ENCODE measurements around the gene CTDNEP1. TPM values are rescaled to one million over a fixed set of nuclear protein-coding genes. Genes with fewer than 3 reads are reported as not detected.

Gene CTDNEP1
- total RNA-seq, 1 donor from 2014 or later: 141 TPM

DNA sequence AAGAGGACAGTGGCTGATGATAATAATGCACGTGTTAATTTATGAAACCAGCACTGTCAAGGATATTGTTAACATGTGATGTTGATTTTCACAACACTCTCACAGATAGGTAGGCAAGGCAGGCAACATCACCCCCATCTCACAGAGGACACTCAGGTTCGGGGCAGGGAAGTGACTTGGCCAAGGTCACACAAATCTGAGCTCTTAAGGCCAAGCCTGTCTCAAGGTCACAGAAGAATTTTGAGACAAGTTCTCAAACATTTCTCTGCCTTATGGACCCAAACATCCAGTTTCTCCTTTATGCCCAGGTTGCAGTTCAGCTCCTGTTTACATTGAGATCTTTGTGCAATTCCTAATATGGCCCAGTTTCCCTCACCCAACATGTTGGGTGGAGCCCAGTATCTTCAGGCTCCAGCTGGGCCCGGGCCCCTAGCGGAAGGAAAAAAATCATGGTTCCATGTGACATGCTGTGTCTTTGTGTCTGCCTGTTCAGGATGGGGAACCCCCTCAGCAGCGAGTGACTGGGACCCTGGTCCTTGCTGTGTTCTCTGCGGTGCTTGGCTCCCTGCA lies 31.3 kb upstream of the CTDNEP1 start:
- peaks cover 20% of the 10 kb centered on the region for H3K4me1 ChIP-seq
- peaks cover 6% of the 10 kb centered on the region for H3K27me3 ChIP-seq
- intact Hi-C loops (cut with DNase I): no loop called here
- no peak overlapping the region for H3K4me3 ChIP-seq
- H3K9me3 ChIP-seq: no peaks in the 10 kb centered on the region
- no peaks in the 10 kb centered on the region for H3K36me3 ChIP-seq
- TF ChIP-seq, protein P1, sequence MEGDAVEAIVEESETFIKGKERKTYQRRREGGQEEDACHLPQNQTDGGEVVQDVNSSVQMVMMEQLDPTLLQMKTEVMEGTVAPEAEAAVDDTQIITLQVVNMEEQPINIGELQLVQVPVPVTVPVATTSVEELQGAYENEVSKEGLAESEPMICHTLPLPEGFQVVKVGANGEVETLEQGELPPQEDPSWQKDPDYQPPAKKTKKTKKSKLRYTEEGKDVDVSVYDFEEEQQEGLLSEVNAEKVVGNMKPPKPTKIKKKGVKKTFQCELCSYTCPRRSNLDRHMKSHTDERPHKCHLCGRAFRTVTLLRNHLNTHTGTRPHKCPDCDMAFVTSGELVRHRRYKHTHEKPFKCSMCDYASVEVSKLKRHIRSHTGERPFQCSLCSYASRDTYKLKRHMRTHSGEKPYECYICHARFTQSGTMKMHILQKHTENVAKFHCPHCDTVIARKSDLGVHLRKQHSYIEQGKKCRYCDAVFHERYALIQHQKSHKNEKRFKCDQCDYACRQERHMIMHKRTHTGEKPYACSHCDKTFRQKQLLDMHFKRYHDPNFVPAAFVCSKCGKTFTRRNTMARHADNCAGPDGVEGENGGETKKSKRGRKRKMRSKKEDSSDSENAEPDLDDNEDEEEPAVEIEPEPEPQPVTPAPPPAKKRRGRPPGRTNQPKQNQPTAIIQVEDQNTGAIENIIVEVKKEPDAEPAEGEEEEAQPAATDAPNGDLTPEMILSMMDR (IDR thresholded peaks at IDR 0.05): no peak
- no peak for ATAC-seq
- no peak for DNase-seq
- H3K27ac ChIP-seq: no peak overlapping the region

DNA sequence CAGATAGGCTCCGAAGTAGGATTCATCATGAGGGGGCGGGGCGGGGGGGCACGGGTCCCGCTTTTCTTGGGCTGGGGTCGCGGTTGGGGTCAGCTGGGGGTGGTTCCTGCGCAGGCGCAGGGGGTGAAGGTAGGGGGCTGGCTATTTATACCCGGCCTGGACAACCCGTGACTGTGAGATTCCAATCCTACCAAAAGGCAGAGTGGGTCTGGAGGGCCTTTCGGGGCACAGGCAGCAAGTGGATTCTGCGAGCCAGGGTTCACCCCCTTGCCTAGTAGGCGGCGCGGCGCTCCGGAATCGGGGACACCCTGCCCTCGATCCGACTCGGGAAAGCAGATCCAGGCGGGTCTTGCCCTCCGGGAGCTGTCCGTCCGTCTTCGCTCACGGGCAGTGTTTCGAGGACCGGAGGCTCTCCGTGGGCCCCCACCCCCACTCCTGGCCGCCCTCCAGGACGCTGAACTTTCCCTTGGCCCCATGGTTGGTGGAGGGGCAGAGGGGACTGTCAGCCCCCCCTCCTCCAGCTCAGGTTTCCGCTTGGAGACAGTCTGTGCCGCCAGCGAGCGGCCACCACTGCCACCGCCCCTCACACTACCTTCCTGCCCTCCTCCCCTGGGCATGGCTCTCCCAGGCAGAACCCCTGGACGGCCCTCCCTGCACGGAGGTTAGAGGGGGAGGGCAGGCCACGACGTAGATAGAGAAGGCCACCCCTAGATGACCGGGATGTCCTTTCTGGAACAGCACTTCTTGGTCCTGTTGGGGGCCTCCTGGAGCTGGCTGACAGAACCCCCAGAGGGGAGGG lies 30.6 kb upstream of the CTDNEP1 start:
- H3K4me1 ChIP-seq: peaks cover 20% of the 10 kb centered on the region
- no peak overlapping the region for H3K27ac ChIP-seq
- ATAC-seq: no peak

DNA sequence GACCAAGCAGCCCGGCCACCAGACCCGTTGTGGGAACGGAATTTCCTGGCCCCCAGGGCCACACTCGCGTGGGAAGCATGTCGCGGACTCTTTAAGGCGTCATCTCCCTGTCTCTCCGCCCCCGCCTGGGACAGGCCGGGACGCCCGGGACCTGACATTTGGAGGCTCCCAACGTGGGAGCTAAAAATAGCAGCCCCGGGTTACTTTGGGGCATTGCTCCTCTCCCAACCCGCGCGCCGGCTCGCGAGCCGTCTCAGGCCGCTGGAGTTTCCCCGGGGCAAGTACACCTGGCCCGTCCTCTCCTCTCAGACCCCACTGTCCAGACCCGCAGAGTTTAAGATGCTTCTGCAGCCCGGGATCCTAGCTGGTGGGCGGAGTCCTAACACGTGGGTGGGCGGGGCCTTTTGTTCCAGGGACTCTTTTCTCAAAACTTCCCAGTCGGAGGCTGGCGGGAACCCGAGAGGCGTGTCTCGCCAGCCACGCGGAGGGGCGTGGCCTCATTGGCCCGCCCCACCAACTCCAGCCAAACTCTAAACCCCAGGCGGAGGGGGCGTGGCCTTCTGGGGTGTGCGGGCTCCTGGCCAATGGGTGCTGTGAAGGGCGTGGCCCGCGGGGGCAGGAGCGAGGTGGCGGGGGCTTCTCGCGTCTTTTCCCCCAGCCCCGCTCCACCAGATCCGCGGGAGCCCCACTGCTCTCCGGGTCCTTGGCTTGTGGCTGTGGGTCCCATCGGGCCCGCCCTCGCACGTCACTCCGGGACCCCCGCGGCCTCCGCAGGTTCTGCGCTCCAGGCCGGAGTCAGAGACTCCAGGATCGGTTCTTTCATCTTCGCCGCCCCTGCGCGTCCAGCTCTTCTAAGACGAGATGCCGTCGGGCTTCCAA lies 29.8 kb upstream of the CTDNEP1 start, which contains the start of gene SLC2A4:
SLC2A4 (plus strand) TSS at position 645 of the 879 bp plus-strand sequence; CDS start at position 862, 217 bp downstream.
- Histone ChIP-seq H3K9me3 (no peaks in the 10 kb centered on the region), H3K36me3 (no peaks in the 10 kb centered on the region), H3K27me3 (no peaks in the 10 kb centered on the region), H3K27ac (peak within 1 kb of the TSS; percentile 61), H3K4me1 (peaks cover 20% of the 10 kb centered on the region), H3K4me3 (peak within 1 kb of the TSS; percentile 53)
- ATAC-seq (peak; percentile 94), DNase-seq (peak; percentile 97)
- intact Hi-C loops (cut with DNase I): no loop called here
- TF ChIP-seq, protein P1 (IDR thresholded peaks at IDR 0.05): no peak

More for the DNA sequence above, 30.6 kb upstream of the CTDNEP1 start:
- TF ChIP-seq, protein P1 (IDR thresholded peaks at IDR 0.05): no peak
- peak; percentile 72 for DNase-seq
- H3K36me3 ChIP-seq: no peaks in the 10 kb centered on the region
- H3K27me3 ChIP-seq: no peaks in the 10 kb centered on the region
- intact Hi-C loops (cut with DNase I): no loop called here
- H3K9me3 ChIP-seq: no peaks in the 10 kb centered on the region
- peak overlapping the region; percentile 53 for H3K4me3 ChIP-seq

DNA sequence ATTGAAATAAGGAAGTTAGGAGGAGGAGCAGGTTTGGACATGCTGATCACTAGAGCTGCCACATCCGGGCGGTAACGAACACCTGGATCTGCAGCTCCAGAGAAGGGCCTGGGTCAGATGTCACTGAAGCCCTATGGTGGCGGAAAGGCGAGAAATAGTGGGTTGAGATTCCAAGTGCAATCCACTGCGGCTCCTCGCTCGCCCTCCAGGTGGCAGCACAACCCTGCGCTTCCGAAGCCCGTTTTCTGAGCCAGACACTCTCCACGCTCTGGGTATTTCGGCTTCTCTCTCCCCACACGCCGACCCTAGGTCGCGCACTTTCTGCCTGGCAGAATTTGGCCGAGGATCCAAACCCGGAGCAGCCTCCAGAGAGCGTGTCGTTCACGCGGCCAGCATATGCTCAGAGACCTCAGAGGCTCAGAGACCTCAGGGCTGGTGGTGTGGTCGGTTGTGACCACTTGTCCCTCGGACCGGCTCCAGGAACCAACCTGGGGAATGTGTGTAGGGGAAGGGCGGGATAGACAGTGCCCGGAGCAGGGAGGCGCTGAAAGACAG lies 29.1 kb upstream of the CTDNEP1 start:
- no peaks in the 10 kb centered on the region for H3K36me3 ChIP-seq
- no peaks in the 10 kb centered on the region for H3K27me3 ChIP-seq
- peak overlapping the region; percentile 61 for H3K27ac ChIP-seq
- peak overlapping the region; percentile 53 for H3K4me3 ChIP-seq
- peak; percentile 91 for DNase-seq
- intact Hi-C loops (cut with DNase I): no loop called here
- TF ChIP-seq, protein P1 (IDR thresholded peaks at IDR 0.05): peak; percentile 95
- ATAC-seq: peak; percentile 90
- peaks cover 20% of the 10 kb centered on the region for H3K4me1 ChIP-seq
- H3K9me3 ChIP-seq: no peaks in the 10 kb centered on the region

DNA sequence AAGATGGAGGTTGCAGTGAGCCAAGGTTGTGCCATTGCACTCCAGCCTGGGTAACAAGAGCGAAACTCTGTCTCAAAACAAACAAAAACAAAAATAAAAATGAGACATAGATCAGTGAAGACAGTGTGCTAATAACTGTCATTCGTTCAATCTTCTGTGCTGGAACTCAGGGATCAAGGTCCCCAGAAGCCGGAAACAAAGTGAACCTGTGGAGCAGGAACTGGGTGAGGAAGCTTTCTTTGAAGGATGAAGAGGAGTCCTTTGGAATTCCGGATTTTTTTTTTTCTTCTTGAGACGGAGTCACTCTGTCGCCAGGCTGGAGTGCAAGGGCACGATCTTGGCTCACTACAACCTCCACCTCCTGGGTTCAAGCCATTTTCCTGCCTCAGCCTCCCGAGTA lies 27.9 kb upstream of the CTDNEP1 start:
- ATAC-seq (no peak), DNase-seq (no peak)
- Histone ChIP-seq H3K9me3 (no peaks in the 10 kb centered on the region), H3K4me1 (peaks cover 20% of the 10 kb centered on the region), H3K27ac (no peak overlapping the region), H3K27me3 (no peaks in the 10 kb centered on the region), H3K36me3 (no peaks in the 10 kb centered on the region), H3K4me3 (no peak overlapping the region)
- TF ChIP-seq, protein P1 (IDR thresholded peaks at IDR 0.05): no peak
- intact Hi-C loops (cut with DNase I): no loop called here
